ENCODE measurements around the gene NHSL1.

NHSL1 gene

DNA sequence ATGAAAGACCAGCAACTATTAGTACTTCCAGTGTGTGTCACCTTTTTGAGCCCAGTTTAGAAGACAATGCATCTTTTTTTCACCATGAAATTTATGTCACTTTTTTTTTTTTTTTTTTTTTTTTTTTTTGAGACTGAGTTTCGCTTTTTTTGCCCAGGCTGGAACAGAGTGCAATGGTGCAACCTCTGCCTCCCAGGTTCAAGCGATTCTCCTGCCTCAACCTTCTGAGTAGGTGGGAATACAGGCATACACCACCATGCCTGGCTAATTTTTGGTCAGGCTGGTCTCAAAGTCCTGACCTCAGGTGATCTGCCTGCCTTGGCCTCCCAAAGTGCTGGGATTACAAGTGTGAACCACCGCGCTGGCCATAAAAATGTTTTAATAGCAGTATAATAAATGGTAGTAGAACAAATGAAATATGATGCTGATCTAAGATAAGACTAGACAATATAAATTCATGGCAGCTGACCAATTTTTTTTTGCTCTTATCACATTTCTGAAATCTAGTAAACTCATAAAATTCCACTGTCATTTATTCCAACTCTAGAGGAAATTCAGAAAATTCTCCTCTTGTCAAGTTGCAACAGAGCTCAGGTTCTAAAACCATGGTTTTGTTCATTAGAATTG, 21.3 kb downstream of the NHSL1 start:
- TF ChIP-seq, protein P1, sequence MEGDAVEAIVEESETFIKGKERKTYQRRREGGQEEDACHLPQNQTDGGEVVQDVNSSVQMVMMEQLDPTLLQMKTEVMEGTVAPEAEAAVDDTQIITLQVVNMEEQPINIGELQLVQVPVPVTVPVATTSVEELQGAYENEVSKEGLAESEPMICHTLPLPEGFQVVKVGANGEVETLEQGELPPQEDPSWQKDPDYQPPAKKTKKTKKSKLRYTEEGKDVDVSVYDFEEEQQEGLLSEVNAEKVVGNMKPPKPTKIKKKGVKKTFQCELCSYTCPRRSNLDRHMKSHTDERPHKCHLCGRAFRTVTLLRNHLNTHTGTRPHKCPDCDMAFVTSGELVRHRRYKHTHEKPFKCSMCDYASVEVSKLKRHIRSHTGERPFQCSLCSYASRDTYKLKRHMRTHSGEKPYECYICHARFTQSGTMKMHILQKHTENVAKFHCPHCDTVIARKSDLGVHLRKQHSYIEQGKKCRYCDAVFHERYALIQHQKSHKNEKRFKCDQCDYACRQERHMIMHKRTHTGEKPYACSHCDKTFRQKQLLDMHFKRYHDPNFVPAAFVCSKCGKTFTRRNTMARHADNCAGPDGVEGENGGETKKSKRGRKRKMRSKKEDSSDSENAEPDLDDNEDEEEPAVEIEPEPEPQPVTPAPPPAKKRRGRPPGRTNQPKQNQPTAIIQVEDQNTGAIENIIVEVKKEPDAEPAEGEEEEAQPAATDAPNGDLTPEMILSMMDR (IDR thresholded peaks at IDR 0.05; ENCODE audit: extremely low read depth, insufficient read depth, missing control alignments): no peak
- no peak for DNase-seq (ENCODE audit: low spot score)
- in situ Hi-C loops (cut with MboI; ENCODE audit: low pct_unique_long_range_greater_than_20kb, low sequenced_read_pairs, unreplicated experiment): no loop called here

DNA sequence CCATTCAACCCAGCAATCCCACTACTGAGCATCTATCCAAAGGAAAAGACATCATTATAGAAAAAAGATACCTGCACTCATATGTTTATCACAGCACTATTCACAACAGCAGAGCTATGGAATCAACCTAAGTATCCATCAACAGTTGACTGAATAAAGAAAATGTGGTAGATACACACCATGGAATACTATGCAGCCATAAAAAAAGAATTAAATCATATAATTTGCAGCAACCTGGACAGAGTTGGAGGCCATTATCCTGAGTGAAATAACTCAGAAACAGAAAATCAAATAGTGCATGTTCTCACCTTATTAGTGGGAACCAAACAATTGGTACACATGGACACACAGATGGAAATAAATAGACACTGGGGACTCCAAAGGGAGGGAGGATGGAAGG, 23.2 kb downstream of the NHSL1 start:
- no peak for DNase-seq (ENCODE audit: low spot score)
- in situ Hi-C loops (cut with MboI; ENCODE audit: low pct_unique_long_range_greater_than_20kb, low sequenced_read_pairs, unreplicated experiment): no loop called here
- TF ChIP-seq, protein P1 (IDR thresholded peaks at IDR 0.05; ENCODE audit: extremely low read depth, insufficient read depth, missing control alignments): no peak

DNA sequence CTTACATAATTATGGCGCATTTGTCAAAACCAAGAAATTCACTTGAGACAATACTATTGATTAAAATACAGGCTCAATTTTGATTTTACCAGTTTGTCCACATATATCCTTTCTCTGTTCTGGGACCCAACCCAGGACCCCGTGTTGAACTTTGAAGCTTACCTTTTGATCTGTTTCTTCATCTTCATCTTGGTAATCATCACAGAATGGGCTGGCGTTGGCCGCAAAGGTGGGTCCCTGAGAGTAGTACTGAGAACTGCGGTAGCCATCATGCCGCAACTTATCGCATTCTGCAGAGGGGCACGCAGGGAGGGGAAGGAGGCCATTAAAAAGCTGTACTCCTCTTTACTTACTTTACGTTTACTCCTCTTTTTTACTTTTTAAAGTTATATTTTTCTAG, 26.1 kb downstream of the NHSL1 start:
- TF ChIP-seq, protein P1 (IDR thresholded peaks at IDR 0.05; ENCODE audit: extremely low read depth, insufficient read depth, missing control alignments): no peak
- in situ Hi-C loops (cut with MboI; ENCODE audit: low pct_unique_long_range_greater_than_20kb, low sequenced_read_pairs, unreplicated experiment): no loop called here
- DNase-seq (ENCODE audit: low spot score): no peak

DNA sequence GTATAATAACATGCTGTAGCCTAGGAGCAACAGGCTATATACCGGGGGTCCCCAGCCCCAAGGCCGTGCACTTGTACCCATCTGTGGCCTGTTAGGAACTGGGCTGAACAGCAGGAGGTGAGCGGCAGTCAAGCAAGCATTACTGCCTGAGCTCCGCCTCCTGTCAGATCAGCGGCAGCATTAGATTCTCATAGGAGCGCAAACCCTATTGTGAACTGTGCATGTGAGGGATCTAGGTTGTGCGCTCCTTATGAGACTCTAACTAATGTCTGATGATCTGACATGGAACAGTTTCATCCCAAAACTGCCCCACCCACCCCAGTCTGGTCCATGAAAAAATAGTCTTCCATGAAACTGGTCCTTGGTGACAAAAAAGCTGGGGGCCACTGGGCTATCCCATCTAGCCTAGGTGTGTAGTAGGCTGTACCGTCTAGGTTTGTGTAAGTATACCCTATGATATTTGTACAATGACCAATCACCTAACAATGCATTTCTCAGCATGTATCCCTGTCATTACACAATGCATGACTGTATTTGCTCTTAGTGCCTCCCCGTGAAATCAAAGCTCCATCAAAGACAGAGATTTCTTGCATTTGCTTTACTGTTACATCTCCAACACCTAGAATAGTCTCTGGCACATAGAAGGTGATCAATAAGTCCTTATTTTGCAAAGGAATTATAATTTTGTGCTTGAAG, 30.8 kb downstream of the NHSL1 start:
- no peak for DNase-seq (ENCODE audit: low spot score)
- in situ Hi-C loops (cut with MboI; ENCODE audit: low pct_unique_long_range_greater_than_20kb, low sequenced_read_pairs, unreplicated experiment): no loop called here

DNA sequence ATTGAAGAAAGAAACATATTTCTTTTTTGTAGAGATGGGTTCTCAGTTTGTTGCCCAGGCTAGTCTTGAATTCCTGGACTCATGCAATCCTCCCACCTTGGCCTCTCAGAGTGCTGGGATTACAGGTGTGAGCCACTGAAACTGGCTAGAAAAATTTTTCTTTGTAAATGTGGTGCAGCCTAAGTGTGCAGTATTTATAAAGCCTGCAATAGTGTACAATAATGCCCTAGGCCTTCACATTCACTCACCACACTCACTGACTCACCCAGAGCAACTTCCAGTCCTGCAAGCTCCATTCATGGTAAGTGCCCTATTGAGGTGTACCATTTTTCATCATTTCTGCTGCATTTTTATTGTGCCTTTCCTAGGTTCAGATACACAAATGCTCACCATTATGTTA, 31.4 kb downstream of the NHSL1 start:
- TF ChIP-seq, protein P1 (IDR thresholded peaks at IDR 0.05; ENCODE audit: extremely low read depth, insufficient read depth, missing control alignments): no peak
- DNase-seq (ENCODE audit: low spot score): no peak
- in situ Hi-C loops (cut with MboI; ENCODE audit: low pct_unique_long_range_greater_than_20kb, low sequenced_read_pairs, unreplicated experiment): no loop called here

More for the DNA sequence above, 30.8 kb downstream of the NHSL1 start:
- TF ChIP-seq, protein P1 (IDR thresholded peaks at IDR 0.05; ENCODE audit: extremely low read depth, insufficient read depth, missing control alignments): no peak

DNA sequence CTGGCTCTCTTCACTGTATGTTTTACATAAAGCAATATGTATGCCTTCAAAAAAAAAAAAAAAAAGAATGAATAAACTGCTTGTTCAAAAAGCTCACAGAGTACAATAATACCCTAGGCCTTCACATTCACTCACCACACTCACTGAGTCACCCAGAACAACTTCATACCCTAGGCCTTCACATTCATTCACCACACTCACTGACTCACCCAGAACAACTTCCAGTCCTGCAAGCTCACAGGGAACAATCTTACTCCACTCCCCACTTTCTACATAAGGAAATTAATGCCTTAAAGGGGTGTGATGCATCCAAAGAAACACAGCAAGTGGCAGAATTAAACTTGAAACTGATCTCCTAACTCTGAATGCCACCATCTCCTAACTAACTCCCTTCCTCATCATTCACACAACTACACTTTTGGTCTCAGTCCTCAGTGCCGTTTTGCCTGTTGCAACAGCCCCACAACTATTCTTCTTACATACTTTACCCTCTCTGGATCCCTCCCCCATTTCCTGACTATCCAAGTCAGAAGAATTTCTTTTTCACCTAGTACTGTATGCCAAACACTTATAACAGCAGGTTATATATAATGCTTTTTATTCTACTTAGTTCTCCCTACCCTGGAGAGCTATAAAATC, 34.2 kb downstream of the NHSL1 start:
- TF ChIP-seq, protein P1 (IDR thresholded peaks at IDR 0.05; ENCODE audit: extremely low read depth, insufficient read depth, missing control alignments): no peak
- no peak for DNase-seq (ENCODE audit: low spot score)
- in situ Hi-C loops (cut with MboI; ENCODE audit: low pct_unique_long_range_greater_than_20kb, low sequenced_read_pairs, unreplicated experiment): no loop called here

Measured in GM13977 (cell line).